Activated CD8-positive, alpha-beta T cell treated with anti-CD3 and anti-CD28 coated beads, Interleukin-2, amount 10 ng/mL, durations not matched to agents 7 days and 5 days (primary cell): Measurements from ENCODE around the gene GNAQ. TPM values are rescaled to one million over a fixed set of nuclear protein-coding genes. Genes with fewer than 3 reads are reported as not detected.

Source experiments
- ATAC-seq: fragments of 150-1000 bp; cut with Tn5 transposase; one replicate; pipeline ENCODE4 v1.10.0; 2021; ENCODE audit warnings: moderate library complexity
- CTCF ChIA-PET: fragments of 350-600 bp; sonication (Branson Sonifier 250); formaldehyde crosslinking; loops from one replicate; lab custom pipeline; 2021; ENCODE audit warnings: antibody characterized with exemption; lab: Charles Lee
- POLR2A ChIA-PET: fragments of 350-600 bp; sonication (Branson Sonifier 250); formaldehyde crosslinking; loops from one replicate; lab custom pipeline; 2021; ENCODE audit warnings: antibody characterized with exemption; lab: Charles Lee
- DNase-seq: peaks from one replicate; pipeline ENCODE4 v3.0.0-alpha.2; 2020
- H3K27ac Mint-ChIP-seq: one replicate; pipeline ENCODE4 v1.8.0; 2021; ENCODE audit warnings: mild to moderate bottlenecking, mixed read lengths
- H3K27me3 Mint-ChIP-seq: one replicate; pipeline ENCODE4 v1.8.0; 2021; ENCODE audit warnings: low read depth, mixed read lengths
- H3K36me3 Mint-ChIP-seq: one replicate; pipeline ENCODE4 v1.8.0; 2021; ENCODE audit warnings: low read depth, mixed read lengths
- H3K4me1 Mint-ChIP-seq: one replicate; pipeline ENCODE4 v1.8.0; 2021; ENCODE audit warnings: low read depth, mixed read lengths
- H3K4me3 Mint-ChIP-seq: one replicate; pipeline ENCODE4 v1.8.0; 2021; ENCODE audit warnings: mild to moderate bottlenecking, mixed read lengths
- H3K9me3 Mint-ChIP-seq: one replicate; pipeline ENCODE4 v1.8.0; 2022; ENCODE audit warnings: mixed read lengths; ENCODE audit not compliant: insufficient read depth
- total RNA-seq, 2 experiments: library from RNA; stranded (reverse); gene quantifications; one replicate each; pipeline ENCODE4 v1.2.3, GENCODE V29; 2021

The GNAQ gene
- total RNA-seq, 2 experiments from 2014 or later: 29.0 to 29.7 TPM

- H3K9me3 Mint-ChIP-seq: no peaks in the 10 kb centered on the region
- ChIA-PET CTCF (interaction anchor here (0.9 to 3.6 kb wide), 4 partner anchors 18 to 313 kb away, joined by 3 to 14 read pairs (median 6); no protein-coding TSS in a partner anchor), POLR2A (no interaction called here)
- ATAC-seq: no peak
- no peak for DNase-seq
- peaks cover 19% of the 10 kb centered on the region for H3K4me1 Mint-ChIP-seq
- no peak overlapping the region for H3K27ac Mint-ChIP-seq
- no peaks in the 10 kb centered on the region for H3K27me3 Mint-ChIP-seq
- H3K4me3 Mint-ChIP-seq: no peak overlapping the region
- peaks cover 8% of the 10 kb centered on the region for H3K36me3 Mint-ChIP-seq
Observed at GRCh38 chr9:77747163-77747562, 284.4 kb downstream of the GNAQ start.

- ATAC-seq: no peak
- ChIA-PET CTCF (interaction anchor here (3.6 kb wide), 1 partner anchor 311 kb away, joined by 14 read pairs; no protein-coding TSS in a partner anchor), POLR2A (no interaction called here)
- Mint-ChIP-seq H3K9me3 (no peaks in the 10 kb centered on the region), H3K27me3 (no peaks in the 10 kb centered on the region), H3K36me3 (peaks cover 8% of the 10 kb centered on the region), H3K4me1 (peaks cover 12% of the 10 kb centered on the region), H3K4me3 (no peak overlapping the region), H3K27ac (no peak overlapping the region)
- no peak for DNase-seq
Observed at GRCh38 chr9:77744841-77745430, 286.7 kb downstream of the GNAQ start.

GRCh38 chr9:77743386-77743785 is 288.2 kb downstream of the GNAQ start:
- POLR2A ChIA-PET: no interaction called here
- H3K9me3 Mint-ChIP-seq: no peaks in the 10 kb centered on the region
- CTCF ChIA-PET: no interaction called here

GRCh38 chr9:77738932-77739331 is 292.7 kb downstream of the GNAQ start:
- Mint-ChIP-seq H3K9me3 (no peaks in the 10 kb centered on the region), H3K4me1 (no peaks in the 10 kb centered on the region), H3K27ac (no peak overlapping the region), H3K36me3 (no peaks in the 10 kb centered on the region), H3K4me3 (no peak overlapping the region), H3K27me3 (no peaks in the 10 kb centered on the region)
- ATAC-seq (no peak), DNase-seq (no peak)
- ChIA-PET POLR2A (no interaction called here), CTCF (interaction anchor here (1.1 to 1.8 kb wide), 4 partner anchors 9 to 283 kb away, joined by 3 to 10 read pairs (median 4); no protein-coding TSS in a partner anchor)

More at GRCh38 chr9:77743386-77743785, 288.2 kb downstream of the GNAQ start:
- Mint-ChIP-seq H3K36me3 (peaks cover 8% of the 10 kb centered on the region), H3K27me3 (no peaks in the 10 kb centered on the region), H3K4me1 (peaks cover 12% of the 10 kb centered on the region), H3K4me3 (no peak overlapping the region), H3K27ac (no peak overlapping the region)
- DNase-seq: no peak
- no peak for ATAC-seq

GRCh38 chr9:77735494-77735893 is 296.1 kb downstream of the GNAQ start:
- no peaks in the 10 kb centered on the region for H3K27me3 Mint-ChIP-seq
- no peak for DNase-seq
- no peak overlapping the region for H3K27ac Mint-ChIP-seq
- no peaks in the 10 kb centered on the region for H3K9me3 Mint-ChIP-seq
- H3K4me1 Mint-ChIP-seq: no peaks in the 10 kb centered on the region
- no peak for ATAC-seq
- H3K36me3 Mint-ChIP-seq: no peaks in the 10 kb centered on the region
- no peak overlapping the region for H3K4me3 Mint-ChIP-seq
- ChIA-PET CTCF (no interaction called here), POLR2A (no interaction called here)

- no peak for DNase-seq
- Mint-ChIP-seq H3K27ac (no peak overlapping the region), H3K9me3 (no peaks in the 10 kb centered on the region), H3K4me3 (no peak overlapping the region), H3K36me3 (peaks cover 20% of the 10 kb centered on the region), H3K4me1 (peaks cover 3% of the 10 kb centered on the region), H3K27me3 (no peaks in the 10 kb centered on the region)
- ATAC-seq: no peak
- ChIA-PET CTCF (no interaction called here), POLR2A (no interaction called here)
Observed at GRCh38 chr9:77731930-77732329, 299.7 kb downstream of the GNAQ start.

GRCh38 chr9:77731008-77731698 is 300.5 kb downstream of the GNAQ start:
- Mint-ChIP-seq H3K27me3 (no peaks in the 10 kb centered on the region), H3K27ac (no peak overlapping the region), H3K9me3 (no peaks in the 10 kb centered on the region), H3K4me3 (no peak overlapping the region), H3K36me3 (peaks cover 25% of the 10 kb centered on the region), H3K4me1 (peaks cover 9% of the 10 kb centered on the region)
- DNase-seq (no peak), ATAC-seq (no peak)
- POLR2A ChIA-PET: interaction anchor here (0.5 kb wide), 1 partner anchor 13 kb away, joined by 3 read pairs; no protein-coding TSS in a partner anchor
- CTCF ChIA-PET: no interaction called here

GRCh38 chr9:77729177-77729576 is 302.4 kb downstream of the GNAQ start:
- CTCF ChIA-PET: interaction anchor here (0.7 to 1.1 kb wide), 2 partner anchors 18 to 22 kb away, joined by 3 read pairs; no protein-coding TSS in a partner anchor
- H3K4me3 Mint-ChIP-seq: no peak overlapping the region
- ATAC-seq (no peak), DNase-seq (no peak)
- H3K4me1 Mint-ChIP-seq: peaks cover 17% of the 10 kb centered on the region
- H3K36me3 Mint-ChIP-seq: peaks cover 39% of the 10 kb centered on the region
- H3K27ac Mint-ChIP-seq: no peak overlapping the region
- POLR2A ChIA-PET: no interaction called here
- H3K9me3 Mint-ChIP-seq: no peaks in the 10 kb centered on the region
- no peaks in the 10 kb centered on the region for H3K27me3 Mint-ChIP-seq

- Mint-ChIP-seq H3K9me3 (no peaks in the 10 kb centered on the region), H3K27me3 (no peaks in the 10 kb centered on the region), H3K4me1 (peaks cover 17% of the 10 kb centered on the region), H3K27ac (no peak overlapping the region), H3K36me3 (peaks cover 43% of the 10 kb centered on the region), H3K4me3 (no peak overlapping the region)
- ChIA-PET POLR2A (no interaction called here), CTCF (interaction anchor here (0.9 kb wide), 1 partner anchor 20 kb away, joined by 3 read pairs; no protein-coding TSS in a partner anchor)
- ATAC-seq (no peak), DNase-seq (no peak)
Observed at GRCh38 chr9:77726814-77727213, 304.8 kb downstream of the GNAQ start.

GRCh38 chr9:77726289-77726688 is 305.3 kb downstream of the GNAQ start:
- Mint-ChIP-seq H3K27ac (peak overlapping the region; percentile 70), H3K27me3 (no peaks in the 10 kb centered on the region), H3K9me3 (no peaks in the 10 kb centered on the region), H3K36me3 (peaks cover 43% of the 10 kb centered on the region), H3K4me1 (peaks cover 17% of the 10 kb centered on the region), H3K4me3 (no peak overlapping the region)
- no peak for DNase-seq
- CTCF ChIA-PET: interaction anchor here (0.9 kb wide), 1 partner anchor 21 kb away, joined by 3 read pairs; no protein-coding TSS in a partner anchor
- ATAC-seq: no peak
- POLR2A ChIA-PET: no interaction called here

- H3K4me1 Mint-ChIP-seq: peaks cover 17% of the 10 kb centered on the region
- no peaks in the 10 kb centered on the region for H3K9me3 Mint-ChIP-seq
- peak; percentile 39 for ATAC-seq
- CTCF ChIA-PET: interaction anchor here (0.9 kb wide), 1 partner anchor 21 kb away, joined by 3 read pairs; no protein-coding TSS in a partner anchor
- no peaks in the 10 kb centered on the region for H3K27me3 Mint-ChIP-seq
- H3K4me3 Mint-ChIP-seq: no peak overlapping the region
- POLR2A ChIA-PET: no interaction called here
- peak; percentile 38 for DNase-seq
- peak overlapping the region; percentile 70 for H3K27ac Mint-ChIP-seq
- peaks cover 43% of the 10 kb centered on the region for H3K36me3 Mint-ChIP-seq
Observed at GRCh38 chr9:77725820-77726219, 305.8 kb downstream of the GNAQ start.
